Sciatic nerve (tissue), 2 donors: ENCODE data around the gene ASB1. TPM values are rescaled to one million over a fixed set of nuclear protein-coding genes. Genes with fewer than 3 reads are reported as not detected.
A peak's percentile ranks its signal among the peaks of the same experiment; 100 is the strongest.

Experiments
- ATAC-seq: fragments of 200-7000 bp; cut with Tn5 transposase; one replicate; pipeline ENCODE4 v1.9.1; 2020; ENCODE audit warnings: mild to moderate bottlenecking, moderate library complexity
- DNase-seq: peaks from one replicate; pipeline ENCODE4 v3.0.0-alpha.2; 2020; ENCODE audit warnings: low spot score
- intact Hi-C: fragments of 100-400 bp; cut with DNase I; formaldehyde crosslinking; loops from one replicate; pipeline ENCODE4 v1.14.2; 2022
- total RNA-seq: library from RNA; stranded (reverse); fragmentation: NEBNext Ultra II Directional; extraction: Animal tissue kit (Norgen Biotek cat#: 25700); gene quantifications from one replicate; pipeline ENCODE4 v1.2.1, GENCODE V29; 2021
- donor health status: DM: no; HTN: no; CAD: no.
- donor health status: DM: no; HTN: no; CAD: no.

The ASB1 gene
- total RNA-seq, 1 donor from 2014 or later: 38.1 TPM

DNA sequence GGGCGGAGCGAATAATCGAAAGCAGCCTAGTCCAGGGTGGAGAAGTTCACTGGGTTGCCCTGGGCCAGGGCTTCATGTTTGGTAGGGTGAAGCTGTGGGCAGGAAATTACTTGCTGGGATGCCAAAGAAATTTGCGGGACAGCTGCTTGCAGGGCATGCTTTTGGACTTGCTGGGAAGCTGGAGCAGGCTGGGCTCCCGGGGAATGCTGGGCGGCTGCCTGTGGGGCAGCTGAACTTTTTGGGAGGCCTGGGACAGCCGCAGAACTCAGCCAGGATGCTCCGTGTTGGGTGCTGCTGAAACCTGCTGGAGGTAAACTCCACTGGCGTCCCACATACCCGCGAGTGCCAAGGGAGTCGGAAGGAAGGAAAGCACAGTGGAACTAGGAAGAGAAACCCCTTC, 31.9 kb downstream of the ASB1 start:
- peak; percentile 31 for ATAC-seq
- no peak for DNase-seq
- intact Hi-C loops: no loop called here

- ATAC-seq: peak; percentile 96
- intact Hi-C loops: no loop called here
- peak; percentile 78 for DNase-seq
Measured at GRCh38 chr2:238459081-238459629, 32.4 kb downstream of the ASB1 start.

DNA sequence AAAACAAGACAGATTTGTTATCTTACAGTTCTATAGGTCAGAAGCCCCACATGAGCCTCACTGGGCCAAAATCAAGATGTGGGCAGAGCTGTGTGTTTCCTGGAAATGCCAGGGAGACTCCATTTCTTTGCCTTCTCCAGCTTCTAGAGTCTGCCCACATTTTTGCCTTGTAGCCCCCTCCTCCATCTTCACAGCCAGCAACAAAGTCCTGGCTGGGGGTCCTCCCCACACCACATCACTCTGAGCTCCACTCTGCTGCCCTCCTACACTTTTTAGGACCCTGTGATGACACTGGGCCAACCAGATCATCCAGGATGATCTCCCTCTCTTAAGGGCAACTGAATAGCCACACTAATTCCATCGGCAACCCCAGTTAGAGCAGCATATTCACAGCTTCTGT, 34.3 kb downstream of the ASB1 start:
- intact Hi-C loops: no loop called here
- DNase-seq (no peak), ATAC-seq (no peak)

- DNase-seq (no peak), ATAC-seq (no peak)
- intact Hi-C loops: no loop called here
Measured at GRCh38 chr2:238461491-238461890, 34.8 kb downstream of the ASB1 start.

DNA sequence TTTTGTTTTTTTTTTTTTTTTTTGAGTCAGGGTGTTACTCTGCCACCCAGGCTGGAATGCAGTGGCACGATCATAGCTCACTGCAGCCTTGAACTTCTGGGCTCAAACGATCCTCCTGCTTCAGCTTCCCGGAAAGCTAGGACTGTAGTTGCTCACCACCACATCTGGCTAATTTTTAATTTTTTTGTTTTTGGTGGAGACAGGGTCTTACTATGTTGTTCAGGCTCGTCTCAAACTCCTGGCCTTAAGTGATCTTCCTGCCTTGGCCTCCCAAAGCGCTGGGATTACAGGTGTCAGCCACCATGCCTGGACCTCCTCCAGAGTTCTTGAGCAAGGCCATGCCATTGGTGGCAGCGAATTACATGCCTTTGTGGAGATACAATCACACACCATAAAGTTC, 35.2 kb downstream of the ASB1 start:
- DNase-seq: no peak
- no peak for ATAC-seq
- intact Hi-C loops: no loop called here

- intact Hi-C loops: no loop called here
- DNase-seq (no peak), ATAC-seq (no peak)
Measured at GRCh38 chr2:238462782-238463396, 36.2 kb downstream of the ASB1 start.

GRCh38 chr2:238464389-238464788, 37.7 kb downstream of the ASB1 start:
- intact Hi-C loops: no loop called here
- DNase-seq: no peak

DNA sequence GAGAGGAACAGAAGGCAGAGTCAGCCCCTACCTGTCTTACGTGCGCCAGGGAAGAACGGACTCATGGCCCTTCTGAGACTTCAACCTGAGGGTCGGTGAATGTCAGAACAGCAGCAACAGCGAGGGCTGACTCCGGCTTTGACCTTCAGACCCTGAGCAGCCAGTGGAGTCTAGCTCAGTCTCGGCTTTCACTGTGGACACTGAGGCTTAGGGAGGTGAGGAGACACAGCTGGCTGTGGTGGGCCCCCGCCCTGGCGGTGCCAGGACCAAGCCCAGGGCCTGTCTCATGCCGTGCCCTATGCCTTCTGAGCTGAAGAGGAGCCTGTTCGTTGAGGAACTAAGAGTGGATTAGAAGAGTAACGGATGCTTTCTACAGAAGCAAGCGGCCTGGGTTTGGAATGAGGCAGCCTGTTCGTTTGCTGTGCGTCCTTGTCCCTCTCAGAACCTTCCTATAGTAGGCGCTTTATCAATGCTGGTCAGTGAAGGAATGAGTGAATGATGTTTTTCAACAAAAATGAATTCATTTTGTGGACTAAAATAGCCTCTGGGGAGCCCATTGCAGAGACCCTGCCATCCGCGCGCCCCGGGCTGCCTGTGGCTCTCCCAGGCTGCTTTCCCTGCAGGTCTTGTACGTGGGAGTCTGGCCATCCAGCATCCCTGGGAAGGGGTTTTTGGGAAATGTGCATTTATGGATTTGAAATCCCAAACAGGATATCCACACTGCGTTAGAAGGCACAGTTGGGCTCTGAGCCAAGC, 38.9 kb downstream of the ASB1 start:
- DNase-seq: no peak
- no peak for ATAC-seq

More at GRCh38 chr2:238464389-238464788, 37.7 kb downstream of the ASB1 start:
- no peak for ATAC-seq

GRCh38 chr2:238466243-238466756, 39.6 kb downstream of the ASB1 start:
- DNase-seq (no peak), ATAC-seq (no peak)
- intact Hi-C loops: no loop called here

More for the DNA sequence above, 38.9 kb downstream of the ASB1 start:
- intact Hi-C loops: no loop called here

GRCh38 chr2:238467062-238467461, 40.3 kb downstream of the ASB1 start:
- DNase-seq (no peak), ATAC-seq (no peak)
- intact Hi-C loops: no loop called here

DNA sequence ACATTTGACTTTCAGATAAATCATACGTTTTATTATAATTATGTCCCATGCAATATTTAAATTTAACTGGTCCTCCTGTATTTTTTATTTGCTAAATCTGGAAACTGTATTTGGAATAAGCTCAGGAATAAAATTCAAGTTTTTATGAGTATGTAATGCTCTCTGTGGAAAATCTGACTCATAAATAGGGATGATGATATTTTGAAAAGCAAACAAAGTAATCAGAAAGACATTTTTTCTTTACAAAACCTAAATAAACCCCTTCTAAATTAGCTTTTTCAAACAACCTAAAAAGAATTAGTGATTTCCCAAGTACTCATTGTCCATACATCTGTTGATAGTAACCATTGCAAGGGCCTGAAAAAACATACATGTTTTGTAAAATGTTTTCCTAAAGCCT, 41.1 kb downstream of the ASB1 start:
- ATAC-seq: no peak
- intact Hi-C loops: no loop called here
- no peak for DNase-seq

GRCh38 chr2:238469155-238469554, 42.4 kb downstream of the ASB1 start:
- intact Hi-C loops: no loop called here
- DNase-seq (no peak), ATAC-seq (no peak)

- ATAC-seq (no peak), DNase-seq (no peak)
- intact Hi-C loops: no loop called here
Measured at GRCh38 chr2:238473014-238473413, 46.3 kb downstream of the ASB1 start.

DNA sequence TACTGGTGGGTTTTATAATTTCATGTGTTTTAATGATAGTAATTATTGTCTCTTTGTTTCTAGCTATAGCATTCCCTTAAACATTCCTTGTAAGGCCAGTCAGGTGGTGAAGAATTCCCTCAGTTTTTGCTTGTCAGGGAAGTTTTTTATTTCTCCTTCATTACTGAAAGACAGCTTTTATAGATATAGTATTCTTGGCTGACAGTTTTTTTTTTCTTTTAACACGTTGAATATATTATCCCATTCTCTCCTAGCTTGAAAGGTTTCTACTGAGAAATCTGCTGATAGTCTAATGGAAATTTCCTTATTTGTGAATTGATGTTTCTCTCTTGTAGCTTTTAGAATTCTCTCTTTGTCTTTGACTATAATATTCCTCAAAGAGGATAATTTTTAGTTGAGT, 46.8 kb downstream of the ASB1 start:
- DNase-seq (no peak), ATAC-seq (no peak)
- intact Hi-C loops: no loop called here

- intact Hi-C loops: no loop called here
- ATAC-seq (no peak), DNase-seq (no peak)
Measured at GRCh38 chr2:238475034-238475433, 48.3 kb downstream of the ASB1 start.

- DNase-seq (no peak), ATAC-seq (no peak)
- intact Hi-C loops: no loop called here
Measured at GRCh38 chr2:238475566-238475965, 48.8 kb downstream of the ASB1 start.

DNA sequence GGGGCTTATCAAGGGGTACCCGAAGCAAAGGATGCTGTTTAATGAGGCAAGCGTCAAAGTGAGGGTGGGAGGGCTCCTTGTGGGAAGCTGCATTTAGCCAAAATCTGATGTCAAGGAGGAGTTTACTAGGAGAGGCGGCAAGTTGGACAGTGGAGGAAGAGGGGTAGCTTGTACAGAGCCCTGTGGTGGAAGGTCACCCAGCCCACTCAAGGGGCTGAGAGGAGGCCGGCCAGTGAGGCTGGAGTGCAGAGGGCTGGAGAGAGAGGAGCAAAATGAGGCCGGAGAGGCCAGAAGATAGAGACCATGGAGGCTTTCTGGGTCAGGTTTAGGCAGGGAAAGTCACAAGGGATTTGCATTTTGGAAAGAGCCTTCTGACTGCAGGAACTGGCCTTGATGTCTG, 49.5 kb downstream of the ASB1 start:
- intact Hi-C loops: no loop called here
- DNase-seq (no peak), ATAC-seq (no peak)

GRCh38 chr2:238478216-238478615, 51.5 kb downstream of the ASB1 start:
- intact Hi-C loops: no loop called here
- no peak for DNase-seq
- no peak for ATAC-seq

DNA sequence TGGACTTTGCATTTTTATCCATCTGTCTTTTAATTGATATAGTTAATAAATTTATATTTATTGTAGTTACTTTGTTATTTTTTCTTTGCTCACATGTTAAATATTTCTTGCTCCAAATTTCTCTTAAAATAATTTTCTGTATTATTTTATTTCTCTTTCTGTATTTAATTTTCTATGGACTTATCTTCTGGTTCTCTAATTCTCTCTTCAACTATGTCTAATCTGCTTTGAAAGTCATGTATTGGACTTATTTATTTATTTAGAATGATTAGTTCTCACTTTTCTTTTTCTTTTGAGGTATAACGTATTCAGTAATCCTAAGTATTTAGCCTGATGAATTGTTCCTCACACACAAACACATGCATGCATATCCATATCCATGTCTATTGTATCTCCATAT, 53.1 kb downstream of the ASB1 start:
- intact Hi-C loops: no loop called here
- ATAC-seq (no peak), DNase-seq (no peak)

GRCh38 chr2:238483021-238483420, 56.3 kb downstream of the ASB1 start:
- DNase-seq (no peak), ATAC-seq (no peak)
- intact Hi-C loops: no loop called here
